Skeletal muscle tissue (tissue), 4 donors: ENCODE results near the gene PIK3CD. TPM values are rescaled to one million over a fixed set of nuclear protein-coding genes. Genes with fewer than 3 reads are reported as not detected.

ENCODE experiments used
- H3K27ac ChIP-seq: one replicate; pipeline ENCODE4 v1.7.0; 2013; ENCODE audit warnings: mild to moderate bottlenecking, low read depth, low read length, inconsistent platforms
- H3K27me3 ChIP-seq, 3 donors: one replicate each; pipeline ENCODE4 v1.7.0; 2013; ENCODE audit warnings: low read length in 3 of 3; ENCODE audit not compliant: control insufficient read depth in 3 of 3, insufficient read depth in 3 of 3
- H3K36me3 ChIP-seq, 3 donors: one replicate each; pipeline ENCODE4 v1.7.0; 2013; ENCODE audit warnings: low read length in 3 of 3; ENCODE audit not compliant: control insufficient read depth in 3 of 3, insufficient read depth in 3 of 3
- H3K4me1 ChIP-seq, 3 donors: one replicate each; pipeline ENCODE4 v1.7.0; 2013; ENCODE audit warnings: low read length in 3 of 3, mild to moderate bottlenecking in 3 of 3; ENCODE audit not compliant: control insufficient read depth in 3 of 3, insufficient read depth in 3 of 3
- H3K4me3 ChIP-seq, 3 donors: one replicate each; pipeline ENCODE4 v1.7.0; 2013; ENCODE audit warnings: low read length in 3 of 3
- H3K9ac ChIP-seq, 3 donors: one replicate each; pipeline ENCODE4 v1.7.0; 2013; ENCODE audit warnings: low read length in 3 of 3, mild to moderate bottlenecking in 3 of 3, moderate library complexity in 2 of 3, low read depth in 1 of 3
- H3K9me3 ChIP-seq, 3 donors: one replicate each; pipeline ENCODE4 v1.7.0; 2013; ENCODE audit warnings: low read length in 3 of 3; ENCODE audit not compliant: control insufficient read depth in 3 of 3
- total RNA-seq: library from RNA; depleted of rRNA; stranded (reverse); fragments of >200 nt; gene quantifications from one replicate; pipeline ENCODE4 v1.2.3, GENCODE V29; 2014
- donor health status: Osteomylitis.

PIK3CD gene
- total RNA-seq, 1 donor from 2014 or later, result 4.2 TPM

DNA sequence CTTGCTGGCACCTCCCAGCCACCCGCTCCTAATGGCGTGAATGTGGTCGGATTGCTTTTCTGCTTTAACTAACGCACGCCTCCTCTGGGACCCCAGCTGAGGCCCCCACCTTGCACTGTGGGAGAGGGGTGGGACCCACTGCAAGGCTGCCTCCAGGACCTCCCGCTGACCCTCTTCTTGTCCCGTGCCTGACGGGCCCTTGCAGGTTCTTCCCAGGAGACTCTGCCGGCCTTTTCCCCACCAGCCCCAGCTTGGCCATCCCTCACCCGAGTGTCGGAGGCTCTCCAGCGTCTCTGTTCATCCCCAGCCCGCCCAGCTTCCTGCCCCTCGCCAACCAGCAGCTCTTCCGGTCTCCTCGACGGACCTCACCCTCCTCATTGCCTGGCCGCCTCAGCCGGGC lies 44.2 kb upstream of the PIK3CD start:
- Histone ChIP-seq H3K27ac (no peak overlapping the region), H3K9ac (no peak overlapping the region), H3K36me3 (peaks cover 50 to 54% (median 50%) of the 10 kb centered on the region in 3 donors), H3K4me1 (peaks cover 0 to 4% (median 3%) of the 10 kb centered on the region in 3 donors), H3K9me3 (no peaks in the 10 kb centered on the region), H3K27me3 (no peaks in the 10 kb centered on the region), H3K4me3 (no peak overlapping the region)

DNA sequence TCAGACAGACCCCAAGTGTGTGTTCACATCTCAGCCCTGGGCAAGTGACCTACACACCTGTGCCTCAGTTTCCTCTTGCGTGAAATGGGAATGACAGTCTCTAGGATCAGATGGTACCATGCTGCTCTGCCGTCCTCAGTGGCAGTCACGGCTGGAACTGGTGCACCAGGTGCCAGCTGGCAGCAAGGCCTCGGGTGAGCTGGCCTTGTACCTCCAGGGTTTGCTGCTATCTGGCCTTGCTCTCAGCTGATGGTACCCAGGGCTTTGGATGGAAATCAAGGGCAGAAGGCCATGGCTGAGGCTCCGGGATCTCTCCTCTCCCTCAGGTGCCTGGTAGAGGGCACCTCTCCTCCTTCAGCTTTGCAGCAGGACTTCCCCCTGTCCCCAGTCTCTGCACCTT lies 41.5 kb upstream of the PIK3CD start:
- H3K27me3 ChIP-seq, result no peaks in the 10 kb centered on the region
- peaks cover 41 to 49% (median 43%) of the 10 kb centered on the region in 3 donors for H3K36me3 ChIP-seq
- H3K4me1 ChIP-seq, result peaks cover 0 to 4% (median 3%) of the 10 kb centered on the region in 3 donors
- no peak overlapping the region for H3K9ac ChIP-seq
- no peak overlapping the region for H3K4me3 ChIP-seq
- H3K27ac ChIP-seq, result no peak overlapping the region
- no peaks in the 10 kb centered on the region for H3K9me3 ChIP-seq

DNA sequence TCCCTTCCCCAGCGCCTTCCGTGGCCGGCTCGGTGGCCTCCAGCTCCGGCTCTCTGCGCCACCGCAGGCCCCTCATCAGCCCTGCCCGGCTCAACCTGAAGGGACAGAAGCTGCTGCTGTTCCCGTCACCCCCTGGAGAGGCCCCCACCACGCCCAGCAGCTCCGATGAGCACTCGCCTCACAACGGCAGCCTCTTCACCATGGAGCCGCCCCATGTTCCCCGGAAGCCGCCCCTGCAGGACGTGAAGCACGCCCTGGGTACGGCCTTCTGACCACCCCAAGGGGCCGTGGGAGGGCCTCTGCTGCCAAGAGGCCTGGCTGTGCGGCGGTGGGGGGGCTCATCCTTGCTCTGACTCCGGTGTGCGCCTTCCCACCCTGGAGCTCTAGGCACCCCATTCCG lies 41.0 kb upstream of the PIK3CD start:
- Histone ChIP-seq H3K36me3 (peaks cover 41 to 48% (median 41%) of the 10 kb centered on the region in 3 donors), H3K4me1 (peaks cover 0 to 4% (median 3%) of the 10 kb centered on the region in 3 donors)

DNA sequence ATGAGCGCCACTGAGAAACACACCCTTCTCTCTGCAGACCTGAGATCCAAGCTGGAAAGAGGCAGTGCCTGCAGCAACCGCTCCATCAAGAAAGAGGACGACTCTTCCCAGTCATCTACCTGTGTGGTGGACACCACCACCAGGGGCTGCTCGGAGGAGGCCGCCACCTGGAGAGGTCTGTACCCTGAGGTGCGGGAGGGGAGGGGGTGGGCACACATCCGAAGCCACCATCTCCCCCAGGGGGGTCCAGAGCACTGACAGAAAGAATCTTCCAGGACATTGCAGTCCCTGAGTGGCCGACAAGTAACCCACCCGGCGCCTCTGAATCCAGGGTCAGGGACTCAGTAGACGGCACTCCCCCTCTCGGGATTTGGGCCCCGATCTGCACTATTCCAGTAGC lies 39.8 kb upstream of the PIK3CD start:
- H3K4me3 ChIP-seq, result no peak overlapping the region
- peaks cover 0 to 3% (median 3%) of the 10 kb centered on the region in 3 donors for H3K4me1 ChIP-seq
- H3K36me3 ChIP-seq, result peaks cover 40 to 46% (median 41%) of the 10 kb centered on the region in 3 donors
- H3K27ac ChIP-seq, result no peak overlapping the region
- H3K9me3 ChIP-seq, result no peaks in the 10 kb centered on the region
- H3K9ac ChIP-seq, result no peak overlapping the region
- no peaks in the 10 kb centered on the region for H3K27me3 ChIP-seq

More for the DNA sequence above, 41.0 kb upstream of the PIK3CD start:
- Histone ChIP-seq H3K9me3 (no peaks in the 10 kb centered on the region), H3K9ac (no peak overlapping the region), H3K27ac (no peak overlapping the region), H3K27me3 (no peaks in the 10 kb centered on the region), H3K4me3 (no peak overlapping the region)

DNA sequence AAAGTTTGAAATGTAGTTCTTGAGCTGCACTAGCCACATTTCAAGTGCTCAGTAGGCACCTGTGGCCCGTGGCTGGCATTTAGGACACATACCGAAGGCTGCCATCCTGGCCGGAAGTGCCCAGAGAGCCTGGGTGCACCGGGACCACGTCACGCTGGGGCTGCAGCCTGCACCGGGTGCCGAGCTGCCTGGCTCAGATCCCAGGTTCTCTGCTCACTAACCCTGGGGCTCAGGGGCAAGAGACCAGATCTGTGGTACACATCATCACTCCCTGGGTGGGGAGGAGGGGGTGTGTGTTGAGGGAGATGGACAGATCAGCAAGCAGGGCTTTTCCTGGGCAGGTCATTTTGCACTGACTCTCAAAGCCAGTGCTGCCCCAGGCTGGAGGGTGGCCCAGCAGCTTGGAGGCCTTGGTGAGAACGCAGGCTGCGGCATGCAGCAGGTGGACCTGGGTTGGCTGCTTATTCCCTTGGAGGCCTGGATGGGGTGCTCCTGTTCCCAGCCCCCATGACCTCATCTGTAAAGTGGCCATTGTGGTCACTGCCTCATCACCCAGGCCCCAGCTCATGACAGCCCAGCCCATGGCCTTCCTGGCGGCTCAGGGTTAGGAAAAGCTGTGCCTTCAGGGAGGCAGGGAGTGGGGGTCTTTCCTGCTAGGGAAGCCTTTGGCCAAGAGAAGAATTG lies 39.2 kb upstream of the PIK3CD start:
- Histone ChIP-seq H3K9me3 (no peaks in the 10 kb centered on the region), H3K9ac (no peak overlapping the region), H3K27me3 (no peaks in the 10 kb centered on the region), H3K4me1 (peaks cover 0 to 3% (median 0%) of the 10 kb centered on the region in 3 donors), H3K36me3 (peaks cover 40 to 46% (median 41%) of the 10 kb centered on the region in 3 donors), H3K4me3 (no peak overlapping the region), H3K27ac (no peak overlapping the region)

DNA sequence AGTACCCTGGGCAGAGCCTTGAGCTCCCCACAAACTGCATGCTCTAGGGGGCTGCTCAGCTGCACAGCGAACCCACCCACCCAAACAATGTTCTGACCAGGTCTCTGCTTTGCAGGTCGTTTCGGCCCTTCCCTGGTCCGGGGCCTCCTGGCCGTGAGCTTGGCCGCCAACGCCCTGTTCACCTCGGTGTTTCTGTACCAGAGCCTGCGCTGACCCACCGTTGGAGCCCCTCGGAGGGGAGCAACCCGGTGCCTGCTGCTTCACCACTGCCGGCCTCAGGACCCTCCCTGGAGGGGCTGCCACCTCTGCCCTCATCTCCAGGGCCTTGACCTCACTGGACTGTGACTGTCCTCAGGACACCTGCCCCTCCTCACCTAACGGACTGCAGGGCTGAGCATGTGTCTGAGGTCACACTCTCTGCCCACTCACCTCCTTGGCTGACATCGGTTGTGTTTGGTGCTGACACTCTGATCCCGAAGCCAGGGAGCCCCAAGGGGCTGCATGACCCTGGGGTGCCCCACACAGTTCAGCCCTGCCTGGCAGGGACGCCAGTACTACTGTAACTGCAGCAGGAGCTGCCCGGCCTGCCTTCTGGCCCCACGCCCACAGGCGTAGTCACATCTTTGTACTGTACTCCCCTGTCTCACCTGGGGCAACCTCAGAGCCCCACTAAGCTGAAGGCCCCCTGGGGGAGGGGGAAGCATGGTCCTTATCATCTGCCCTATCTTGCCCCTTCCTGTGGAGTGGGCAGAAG lies 38.5 kb upstream of the PIK3CD start:
- peaks cover 0 to 3% (median 0%) of the 10 kb centered on the region in 3 donors for H3K4me1 ChIP-seq
- peaks cover 34 to 46% (median 40%) of the 10 kb centered on the region in 3 donors for H3K36me3 ChIP-seq
- H3K9me3 ChIP-seq, result no peaks in the 10 kb centered on the region
- no peak overlapping the region for H3K27ac ChIP-seq
- H3K27me3 ChIP-seq, result peaks cover 0 to 5% (median 3%) of the 10 kb centered on the region in 3 donors
- H3K4me3 ChIP-seq, result no peak overlapping the region
- H3K9ac ChIP-seq, result no peak overlapping the region

DNA sequence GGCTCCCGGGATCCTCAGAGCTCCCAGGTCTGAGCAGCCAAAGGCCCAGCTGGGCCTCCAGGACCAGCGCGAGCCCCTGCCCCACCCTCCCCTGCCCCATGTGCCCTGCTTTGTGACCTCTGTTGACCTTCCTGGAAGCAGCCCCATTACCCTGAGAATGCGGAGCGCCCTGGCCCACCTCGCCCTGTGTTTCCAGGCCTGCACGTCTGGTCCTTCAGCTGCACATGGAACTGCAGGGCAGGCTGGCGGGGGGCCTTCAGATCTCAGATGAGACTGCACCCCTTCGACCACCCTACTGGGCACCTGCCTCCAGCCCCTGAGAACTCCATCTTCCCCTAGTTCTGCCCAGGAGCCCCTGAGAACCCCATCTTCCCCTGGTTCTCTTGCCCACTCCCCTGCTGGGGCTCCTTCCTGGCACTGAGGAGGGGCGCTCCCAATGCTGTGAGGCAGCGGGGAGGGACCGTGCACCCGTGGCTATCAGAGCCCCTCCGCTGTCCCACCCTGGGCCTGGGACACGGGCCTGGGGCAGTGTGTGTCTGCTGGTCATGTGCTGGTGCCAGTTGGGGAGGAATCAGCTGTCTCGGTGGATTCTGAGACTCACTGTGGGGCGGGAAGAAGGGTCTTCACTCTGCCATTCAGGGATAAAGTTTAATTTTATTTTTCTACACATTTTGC lies 37.8 kb upstream of the PIK3CD start:
- H3K36me3 ChIP-seq, result peaks cover 28 to 41% (median 34%) of the 10 kb centered on the region in 3 donors

DNA sequence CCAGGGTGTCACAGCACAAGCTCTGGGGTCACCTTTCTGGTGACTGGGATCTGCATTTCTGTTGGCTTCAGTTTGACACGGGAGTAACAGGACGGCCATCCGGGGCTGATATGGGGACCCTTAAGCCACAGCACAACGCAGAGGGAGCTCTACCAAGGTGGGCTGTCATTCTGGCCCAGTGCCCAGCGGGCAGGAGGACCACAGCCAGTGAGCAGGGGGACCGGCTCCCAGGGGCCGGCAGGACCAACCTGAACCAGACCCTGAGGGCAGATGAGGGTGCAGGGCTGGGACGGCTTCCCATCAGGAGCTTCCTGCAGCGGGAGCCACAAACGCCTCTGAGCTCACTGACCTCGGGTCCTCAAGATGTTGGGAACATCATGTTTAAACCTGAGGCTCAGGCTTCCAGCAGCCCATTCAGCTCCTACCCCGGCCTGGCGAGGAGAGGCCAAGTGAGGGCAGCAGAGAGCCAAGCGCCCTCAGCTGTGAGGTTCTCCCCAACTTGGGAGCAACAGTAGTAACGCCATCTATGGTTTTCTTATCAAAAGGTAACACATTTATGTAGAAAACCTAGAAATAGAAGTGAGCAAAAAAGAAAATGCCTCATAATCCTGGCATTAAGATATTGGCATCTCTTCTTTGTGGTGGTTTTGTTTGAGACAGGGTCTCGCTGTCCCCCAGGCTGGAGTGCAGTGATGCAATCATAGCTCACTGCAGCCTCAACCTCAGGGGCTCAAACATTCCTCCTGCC lies 36.0 kb upstream of the PIK3CD start:
- Histone ChIP-seq H3K36me3 (peaks cover 16 to 27% (median 22%) of the 10 kb centered on the region in 3 donors), H3K4me1 (no peaks in the 10 kb centered on the region), H3K27ac (no peak overlapping the region), H3K9ac (no peak overlapping the region), H3K9me3 (no peaks in the 10 kb centered on the region), H3K4me3 (no peak overlapping the region), H3K27me3 (peaks cover 7 to 16% (median 10%) of the 10 kb centered on the region in 3 donors)

More for the DNA sequence above, 37.8 kb upstream of the PIK3CD start:
- H3K9ac ChIP-seq, result no peak overlapping the region
- peaks cover 1 to 10% (median 4%) of the 10 kb centered on the region in 3 donors for H3K27me3 ChIP-seq
- peaks cover 0 to 3% (median 0%) of the 10 kb centered on the region in 3 donors for H3K4me1 ChIP-seq
- no peak overlapping the region for H3K27ac ChIP-seq
- H3K9me3 ChIP-seq, result no peaks in the 10 kb centered on the region
- H3K4me3 ChIP-seq, result no peak overlapping the region

DNA sequence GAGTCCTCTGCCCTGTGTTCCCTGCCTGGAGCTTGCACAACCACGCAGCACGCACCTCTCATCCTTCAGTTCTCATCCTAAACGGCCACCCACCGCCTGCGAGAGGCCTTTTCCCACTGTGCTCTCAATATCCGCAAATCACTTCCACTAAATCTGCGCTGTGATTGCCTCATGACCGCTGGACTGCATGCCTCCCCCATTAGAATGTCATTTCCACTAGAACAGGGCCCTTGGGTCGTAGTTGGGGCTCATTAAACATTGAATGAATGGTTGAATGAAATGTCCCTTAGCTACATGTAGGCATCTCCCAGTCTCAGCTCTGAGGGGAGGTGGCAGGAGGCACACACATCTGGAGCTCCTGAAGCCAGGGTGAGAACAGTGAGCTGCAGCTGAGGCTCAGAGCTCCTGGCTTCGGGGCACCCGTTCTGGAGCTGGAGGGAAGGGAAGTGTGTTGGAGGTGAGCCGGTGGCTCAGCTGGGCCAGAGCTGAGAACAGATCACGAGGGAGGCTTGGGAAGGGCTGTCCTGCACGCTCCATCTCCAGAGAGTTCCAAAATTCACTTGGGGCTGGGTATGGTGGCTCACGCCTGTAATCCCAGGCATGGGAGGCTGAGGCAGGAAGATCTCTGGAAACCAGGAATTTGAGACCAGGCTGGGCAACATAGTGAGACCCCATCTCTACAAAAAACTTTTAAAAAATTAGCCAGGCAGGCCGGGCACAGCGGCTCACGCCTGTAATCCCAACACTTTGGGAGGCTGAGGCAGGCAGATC lies 32.4 kb upstream of the PIK3CD start:
- H3K9ac ChIP-seq, result no peak overlapping the region
- H3K27ac ChIP-seq, result no peak overlapping the region
- no peaks in the 10 kb centered on the region for H3K36me3 ChIP-seq
- H3K27me3 ChIP-seq, result peaks cover 7 to 16% (median 14%) of the 10 kb centered on the region in 3 donors
- H3K4me3 ChIP-seq, result no peak overlapping the region
- no peaks in the 10 kb centered on the region for H3K9me3 ChIP-seq
- no peaks in the 10 kb centered on the region for H3K4me1 ChIP-seq
